NCI-H1694 treated with DMSO at 0.1 percent for 48 hours (cell line): Measurements from ENCODE around the gene NYAP2.
A peak's percentile ranks its signal among the peaks of the same experiment; 100 is the strongest.

Experiments
- DNase-seq: peaks from one replicate; lab custom pipeline; 2025; lab: John Stamatoyannopoulos, UW

The NYAP2 gene

DNA sequence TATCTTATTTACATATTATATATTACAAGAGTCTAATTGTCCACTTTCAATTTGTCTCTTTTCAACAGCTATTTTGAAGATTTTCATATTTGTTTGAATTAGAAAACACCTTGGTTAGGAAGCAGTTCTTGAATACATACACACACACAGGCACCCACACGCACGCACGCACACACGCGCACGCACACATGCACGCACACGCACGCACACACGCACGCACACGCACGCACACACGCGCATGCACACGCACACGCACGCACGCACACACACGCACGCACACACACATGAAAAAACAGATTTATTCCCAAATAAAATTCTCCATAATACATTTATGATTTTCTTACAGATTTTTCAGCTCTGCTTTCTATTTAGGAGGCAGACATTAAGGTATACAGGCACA is 220.7 kb downstream of the NYAP2 start:
- no peak for DNase-seq

DNA sequence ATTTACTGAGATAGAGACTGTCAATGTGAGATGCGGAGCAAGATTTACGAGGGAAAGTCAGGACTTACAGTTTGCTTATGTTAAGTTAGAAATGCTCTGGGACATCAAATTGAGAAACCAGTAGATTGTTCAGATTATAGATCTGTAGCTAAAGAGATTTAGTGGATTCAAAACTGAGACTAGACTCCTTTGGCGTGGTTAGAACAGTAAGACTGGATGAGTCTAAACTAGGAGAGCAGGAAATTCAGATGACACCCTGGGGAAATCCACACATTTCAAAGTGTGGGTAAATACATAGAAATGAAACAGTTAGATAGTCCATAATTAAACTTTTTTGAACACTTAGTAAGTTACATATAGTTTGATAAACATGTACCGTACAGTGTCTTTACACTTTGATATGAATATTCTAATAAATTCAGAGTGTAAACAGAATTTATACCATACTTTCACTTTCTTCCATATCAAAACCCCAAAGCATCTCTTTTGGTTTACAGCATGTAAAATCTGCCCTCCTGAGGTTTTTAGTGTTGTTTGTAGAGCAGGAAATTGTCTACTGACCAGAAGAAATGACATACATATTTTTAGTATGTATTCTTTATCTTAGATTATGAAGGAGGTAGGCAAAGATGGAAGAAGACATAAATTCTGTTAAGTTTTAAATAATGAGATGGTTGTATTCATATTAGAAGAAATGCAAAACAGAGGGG is 231.5 kb downstream of the NYAP2 start:
- DNase-seq: no peak

GRCh38 chr2:225632351-225632750 is 232.8 kb downstream of the NYAP2 start:
- DNase-seq: no peak

GRCh38 chr2:225636558-225636957 is 237.0 kb downstream of the NYAP2 start:
- no peak for DNase-seq

- no peak for DNase-seq
Measured at GRCh38 chr2:225637259-225637658, 237.7 kb downstream of the NYAP2 start.

- DNase-seq: no peak
Measured at GRCh38 chr2:225640550-225640949, 241.0 kb downstream of the NYAP2 start.

DNA sequence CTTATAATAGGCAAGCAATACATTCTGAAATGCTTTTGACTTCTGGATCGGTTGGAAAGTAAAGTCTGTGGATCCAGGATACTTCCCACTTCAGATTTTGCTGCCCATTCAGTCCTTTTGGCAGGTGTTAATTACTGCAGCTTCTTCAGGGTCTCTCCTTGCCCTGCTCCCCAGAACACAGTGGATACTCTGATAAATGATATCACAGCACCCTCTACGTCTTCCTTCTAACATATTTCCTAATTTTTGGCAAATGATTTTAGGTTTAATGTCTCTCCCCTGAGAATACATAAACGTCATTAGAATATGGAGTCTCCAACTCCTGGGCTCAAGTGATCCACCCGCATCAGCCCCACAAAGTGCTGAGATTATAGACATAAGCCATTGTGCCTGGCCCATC is 249.8 kb downstream of the NYAP2 start:
- peak; percentile 14 for DNase-seq

GRCh38 chr2:225650041-225650440 is 250.5 kb downstream of the NYAP2 start:
- no peak for DNase-seq

- peak; percentile 67 for DNase-seq
Measured at GRCh38 chr2:225660262-225661131, 261.0 kb downstream of the NYAP2 start.

DNA sequence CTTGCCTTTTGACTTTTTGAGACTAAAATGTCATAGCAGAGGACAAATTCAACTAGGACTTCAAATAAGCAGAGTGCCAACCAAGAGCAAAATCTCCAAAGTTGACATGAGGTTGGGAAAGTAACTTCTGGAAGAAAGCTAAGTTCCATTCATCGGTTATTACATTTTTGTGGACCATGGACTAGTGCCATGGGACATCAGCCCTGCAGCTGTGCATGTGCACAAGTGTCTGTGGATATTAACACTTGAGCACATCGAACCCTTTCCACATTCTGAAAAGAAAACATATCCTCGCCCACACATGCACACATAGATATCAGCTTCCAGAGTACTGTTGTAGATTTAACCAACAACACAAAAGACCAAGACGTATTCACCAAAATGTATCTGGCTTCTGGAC is 262.6 kb downstream of the NYAP2 start:
- no peak for DNase-seq

GRCh38 chr2:225667445-225667844 is 267.9 kb downstream of the NYAP2 start:
- no peak for DNase-seq

- peak; percentile 81 for DNase-seq
Measured at GRCh38 chr2:225668606-225669266, 269.2 kb downstream of the NYAP2 start.

DNA sequence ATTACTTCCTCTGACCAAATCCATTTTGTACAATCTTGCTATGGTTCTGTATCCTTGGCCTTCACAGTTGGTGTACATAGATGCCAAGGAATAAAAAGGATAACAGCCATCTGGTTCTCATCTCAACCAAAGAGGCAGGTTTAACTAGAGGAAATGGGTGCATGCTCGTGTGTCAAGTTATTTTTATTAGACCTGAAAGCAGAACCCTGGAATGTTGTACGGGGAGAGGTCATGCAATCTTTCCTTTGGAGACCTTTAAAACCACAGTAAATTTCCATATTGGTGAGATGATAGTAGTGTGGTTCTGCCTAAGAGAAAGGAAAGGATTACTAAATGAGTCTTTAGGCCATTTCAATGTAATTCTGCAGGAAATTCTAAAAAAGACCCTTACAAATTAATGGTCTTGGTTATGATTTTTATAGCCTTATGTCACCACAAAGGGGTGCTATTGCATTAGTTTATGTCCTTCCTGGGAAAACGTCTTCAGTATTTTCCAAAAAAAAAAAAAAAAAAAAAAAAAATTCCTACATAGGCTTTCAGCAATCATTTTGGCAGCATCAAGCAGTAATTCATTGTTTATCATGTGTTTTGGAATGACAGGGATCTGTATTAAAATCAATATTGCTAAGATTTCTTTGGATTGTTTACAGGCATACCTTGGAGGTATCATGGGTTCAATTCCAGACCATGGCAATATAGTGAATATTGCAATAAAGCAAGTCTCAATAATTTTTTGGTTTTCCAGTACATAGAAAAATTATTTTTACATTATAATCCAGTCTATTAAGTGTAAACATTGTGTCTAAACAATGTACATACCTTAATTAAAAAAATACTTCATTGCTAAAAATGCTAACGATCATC is 270.8 kb downstream of the NYAP2 start:
- DNase-seq: peak; percentile 54

GRCh38 chr2:225678792-225679191 is 279.3 kb downstream of the NYAP2 start:
- no peak for DNase-seq

DNA sequence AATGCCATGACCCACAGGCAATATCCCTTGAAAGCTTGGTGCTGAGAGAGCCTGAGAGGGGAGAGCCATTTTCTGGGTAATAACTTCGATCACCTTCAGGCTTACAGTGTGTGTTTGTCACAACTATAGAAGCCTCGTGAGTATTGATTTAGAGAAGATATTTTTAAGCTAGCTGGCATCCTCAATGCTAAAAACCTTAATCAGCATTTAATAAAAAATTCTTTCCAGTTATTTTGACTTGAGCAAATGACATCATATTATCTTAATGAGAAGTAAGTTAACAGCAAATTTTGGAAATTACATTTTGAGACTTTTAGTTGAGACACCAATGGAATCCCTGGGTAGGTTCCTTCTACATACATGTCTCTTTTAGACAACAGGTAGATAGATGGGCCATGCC is 283.7 kb downstream of the NYAP2 start:
- no peak for DNase-seq

- DNase-seq: no peak
Measured at GRCh38 chr2:225690153-225690552, 290.6 kb downstream of the NYAP2 start.

- no peak for DNase-seq
Measured at GRCh38 chr2:225691711-225692110, 292.2 kb downstream of the NYAP2 start.

DNA sequence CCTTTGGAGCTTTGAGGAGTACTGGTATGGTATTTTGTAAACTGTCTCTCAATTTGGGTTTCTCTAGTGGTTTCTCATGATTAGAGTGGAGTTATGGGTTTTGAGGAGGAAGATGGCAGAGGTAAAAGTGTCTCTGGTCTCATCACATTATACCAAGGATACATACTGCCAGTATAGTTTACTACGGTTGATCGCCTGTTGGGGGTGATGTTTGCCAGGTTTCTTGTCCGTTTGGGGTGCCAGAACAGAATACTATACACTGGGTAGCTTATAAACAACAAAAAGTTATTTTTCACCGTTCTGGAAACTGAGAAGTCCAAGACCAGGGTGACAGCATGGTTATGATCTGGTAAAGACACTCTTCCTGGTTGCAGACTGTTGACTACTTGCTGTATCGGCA is 293.7 kb downstream of the NYAP2 start:
- DNase-seq: no peak

GRCh38 chr2:225694664-225695063 is 295.2 kb downstream of the NYAP2 start:
- no peak for DNase-seq

GRCh38 chr2:225697936-225698335 is 298.4 kb downstream of the NYAP2 start:
- DNase-seq: no peak
